ENCODE data around the gene PPP2R3B.

GRCh38 chrX:332916-333610 is 53.6 kb downstream of the PPP2R3B start:
- TF ChIP-seq CTCF (optimal IDR thresholded peaks at IDR 0.05 in 1 of 3, IDR thresholded peaks at IDR 0.05 in 1 of 3, conservative IDR thresholded peaks at IDR 0.05 in 1 of 3; ENCODE audit: extremely low read depth in 1 of 3, insufficient read depth in 2 of 3, low read length in 3 of 3) (no peak), EZH2 (IDR thresholded peaks at IDR 0.05; ENCODE audit: low read length) (no peak)
